HCT116 (cell line): ENCODE data around the gene HK1.

Experiments used
- EGR1 ChIP-seq: IDR thresholded peaks from 2 replicates; pipeline ENCODE4 v1.6.1; 2012; ENCODE audit warnings: low read depth
- EZH2 ChIP-seq: fragments of 200-600 bp; sonication (generic); IDR thresholded peaks from 2 replicates; pipeline ENCODE4 v1.6.1; 2017; ENCODE audit warnings: antibody characterized with exemption, mixed run types
- POLR2A ChIP-seq: IDR thresholded peaks from 2 replicates; pipeline ENCODE4 v1.7.0; 2011; ENCODE audit warnings: borderline replicate concordance; ENCODE audit not compliant: insufficient read depth, insufficient read length; ENCODE audit errors: extremely low read depth
- POLR2AphosphoS5 ChIP-seq: IDR thresholded peaks from 2 replicates; pipeline ENCODE4 v1.6.1; 2011; ENCODE audit warnings: mild to moderate bottlenecking, low read depth, low read length, moderate library complexity
- TF ChIP-seq, protein P1 (sequence below), 3 experiments: fragments of 200-600 bp in 1 of 3; sonication (generic) in 1 of 3; IDR thresholded peaks in 2 of 3; conservative IDR thresholded peaks in 1 of 3; 2 replicates each; pipeline ENCODE4 v1.5.1; 2012 to 2017; ENCODE audit warnings: low read depth in 2 of 3, low read length in 2 of 3, antibody characterized with exemption in 1 of 3, borderline replicate concordance in 1 of 3, control low read depth in 1 of 3, mild to moderate bottlenecking in 1 of 3, mixed read lengths in 1 of 3, mixed run types in 1 of 3, moderate library complexity in 1 of 3; ENCODE audit not compliant: insufficient read depth in 1 of 3
- TF ChIP-seq, protein P2 (sequence below): IDR thresholded peaks from 2 replicates; pipeline ENCODE4 v1.6.1; 2012; ENCODE audit warnings: low read depth

DNA sequence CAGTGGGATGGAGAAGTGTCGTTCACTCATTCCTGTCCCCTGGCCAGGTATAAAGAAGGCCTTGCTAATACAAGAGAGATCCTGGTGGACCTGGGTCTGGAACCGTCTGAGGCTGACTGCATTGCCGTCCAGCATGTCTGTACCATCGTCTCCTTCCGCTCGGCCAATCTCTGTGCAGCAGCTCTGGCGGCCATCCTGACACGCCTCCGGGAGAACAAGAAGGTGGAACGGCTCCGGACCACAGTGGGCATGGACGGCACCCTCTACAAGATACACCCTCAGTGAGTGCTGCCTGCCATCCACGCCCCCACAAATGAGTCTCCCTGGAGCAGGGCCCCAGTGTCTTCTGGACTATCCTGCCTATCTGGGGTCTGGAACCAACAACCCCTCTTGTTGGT lies 31.0 kb upstream of the HK1 start:
- no peak for TF ChIP-seq POLR2AphosphoS5
- TF ChIP-seq, protein P1, sequence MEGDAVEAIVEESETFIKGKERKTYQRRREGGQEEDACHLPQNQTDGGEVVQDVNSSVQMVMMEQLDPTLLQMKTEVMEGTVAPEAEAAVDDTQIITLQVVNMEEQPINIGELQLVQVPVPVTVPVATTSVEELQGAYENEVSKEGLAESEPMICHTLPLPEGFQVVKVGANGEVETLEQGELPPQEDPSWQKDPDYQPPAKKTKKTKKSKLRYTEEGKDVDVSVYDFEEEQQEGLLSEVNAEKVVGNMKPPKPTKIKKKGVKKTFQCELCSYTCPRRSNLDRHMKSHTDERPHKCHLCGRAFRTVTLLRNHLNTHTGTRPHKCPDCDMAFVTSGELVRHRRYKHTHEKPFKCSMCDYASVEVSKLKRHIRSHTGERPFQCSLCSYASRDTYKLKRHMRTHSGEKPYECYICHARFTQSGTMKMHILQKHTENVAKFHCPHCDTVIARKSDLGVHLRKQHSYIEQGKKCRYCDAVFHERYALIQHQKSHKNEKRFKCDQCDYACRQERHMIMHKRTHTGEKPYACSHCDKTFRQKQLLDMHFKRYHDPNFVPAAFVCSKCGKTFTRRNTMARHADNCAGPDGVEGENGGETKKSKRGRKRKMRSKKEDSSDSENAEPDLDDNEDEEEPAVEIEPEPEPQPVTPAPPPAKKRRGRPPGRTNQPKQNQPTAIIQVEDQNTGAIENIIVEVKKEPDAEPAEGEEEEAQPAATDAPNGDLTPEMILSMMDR (IDR thresholded peaks at IDR 0.05 in 2 of 3, conservative IDR thresholded peaks at IDR 0.05 in 1 of 3; ENCODE audit: borderline replicate concordance in 1 of 3, insufficient read depth in 1 of 3, low read depth in 2 of 3, low read length in 2 of 3) = no peak
- TF ChIP-seq EZH2 = no peak
- no peak for TF ChIP-seq EGR1
- no peak for TF ChIP-seq POLR2A
- TF ChIP-seq, protein P2, sequence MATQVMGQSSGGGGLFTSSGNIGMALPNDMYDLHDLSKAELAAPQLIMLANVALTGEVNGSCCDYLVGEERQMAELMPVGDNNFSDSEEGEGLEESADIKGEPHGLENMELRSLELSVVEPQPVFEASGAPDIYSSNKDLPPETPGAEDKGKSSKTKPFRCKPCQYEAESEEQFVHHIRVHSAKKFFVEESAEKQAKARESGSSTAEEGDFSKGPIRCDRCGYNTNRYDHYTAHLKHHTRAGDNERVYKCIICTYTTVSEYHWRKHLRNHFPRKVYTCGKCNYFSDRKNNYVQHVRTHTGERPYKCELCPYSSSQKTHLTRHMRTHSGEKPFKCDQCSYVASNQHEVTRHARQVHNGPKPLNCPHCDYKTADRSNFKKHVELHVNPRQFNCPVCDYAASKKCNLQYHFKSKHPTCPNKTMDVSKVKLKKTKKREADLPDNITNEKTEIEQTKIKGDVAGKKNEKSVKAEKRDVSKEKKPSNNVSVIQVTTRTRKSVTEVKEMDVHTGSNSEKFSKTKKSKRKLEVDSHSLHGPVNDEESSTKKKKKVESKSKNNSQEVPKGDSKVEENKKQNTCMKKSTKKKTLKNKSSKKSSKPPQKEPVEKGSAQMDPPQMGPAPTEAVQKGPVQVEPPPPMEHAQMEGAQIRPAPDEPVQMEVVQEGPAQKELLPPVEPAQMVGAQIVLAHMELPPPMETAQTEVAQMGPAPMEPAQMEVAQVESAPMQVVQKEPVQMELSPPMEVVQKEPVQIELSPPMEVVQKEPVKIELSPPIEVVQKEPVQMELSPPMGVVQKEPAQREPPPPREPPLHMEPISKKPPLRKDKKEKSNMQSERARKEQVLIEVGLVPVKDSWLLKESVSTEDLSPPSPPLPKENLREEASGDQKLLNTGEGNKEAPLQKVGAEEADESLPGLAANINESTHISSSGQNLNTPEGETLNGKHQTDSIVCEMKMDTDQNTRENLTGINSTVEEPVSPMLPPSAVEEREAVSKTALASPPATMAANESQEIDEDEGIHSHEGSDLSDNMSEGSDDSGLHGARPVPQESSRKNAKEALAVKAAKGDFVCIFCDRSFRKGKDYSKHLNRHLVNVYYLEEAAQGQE = no peak
